ENCODE results near the gene OOSP2.

Gene OOSP2

DNA sequence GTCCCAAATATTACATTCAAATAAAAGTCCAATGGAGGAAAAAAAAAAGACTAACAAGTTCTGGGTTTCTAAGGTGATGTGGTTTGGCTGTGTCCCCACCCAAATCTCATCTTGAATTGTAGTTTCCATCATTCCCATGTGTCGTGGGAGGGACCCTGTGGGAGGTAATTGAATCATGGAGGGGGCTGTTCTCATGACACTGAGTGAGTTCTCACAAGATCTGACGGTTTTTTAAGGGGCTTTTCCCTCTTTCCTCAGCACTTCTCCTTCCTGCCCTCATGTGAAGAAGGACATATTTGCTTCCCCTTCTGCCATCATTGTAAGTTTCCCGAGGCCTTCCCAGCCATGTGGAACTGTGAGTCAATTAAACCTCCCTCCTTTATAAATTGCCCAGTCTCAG lies 40.3 kb downstream of the OOSP2 start:
- no peak for DNase-seq

DNA sequence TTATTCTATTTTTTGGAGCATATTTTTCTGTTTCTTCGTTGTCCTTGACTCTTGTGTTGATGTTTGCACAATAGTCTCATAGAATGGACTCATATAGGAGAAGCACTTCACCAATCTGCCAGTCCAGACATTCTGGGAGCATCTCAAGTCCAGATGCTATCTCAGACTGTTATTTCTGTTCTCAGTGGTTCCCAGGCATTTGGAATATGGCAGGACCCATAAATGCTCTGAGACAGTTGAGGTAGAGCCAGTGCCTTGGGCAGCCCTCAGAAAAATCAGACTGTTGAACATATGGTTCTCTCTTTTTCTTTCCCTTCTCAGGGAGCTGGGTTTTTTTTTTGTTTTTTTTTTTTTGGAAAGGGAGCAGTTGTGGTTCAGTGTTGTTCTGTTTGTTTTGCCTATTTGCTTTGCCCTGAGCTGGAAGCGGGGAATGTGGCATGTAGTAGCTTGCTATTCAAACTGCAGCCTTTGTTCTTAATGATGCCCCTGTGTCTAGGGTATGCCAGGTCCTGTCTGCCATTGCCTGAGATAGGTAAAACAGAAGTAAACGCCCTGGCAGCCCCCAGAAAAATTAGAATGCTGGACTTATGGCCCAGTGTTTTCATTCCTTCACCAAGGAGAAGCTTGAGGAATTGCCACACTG lies 44.5 kb downstream of the OOSP2 start:
- DNase-seq, result no peak

DNA sequence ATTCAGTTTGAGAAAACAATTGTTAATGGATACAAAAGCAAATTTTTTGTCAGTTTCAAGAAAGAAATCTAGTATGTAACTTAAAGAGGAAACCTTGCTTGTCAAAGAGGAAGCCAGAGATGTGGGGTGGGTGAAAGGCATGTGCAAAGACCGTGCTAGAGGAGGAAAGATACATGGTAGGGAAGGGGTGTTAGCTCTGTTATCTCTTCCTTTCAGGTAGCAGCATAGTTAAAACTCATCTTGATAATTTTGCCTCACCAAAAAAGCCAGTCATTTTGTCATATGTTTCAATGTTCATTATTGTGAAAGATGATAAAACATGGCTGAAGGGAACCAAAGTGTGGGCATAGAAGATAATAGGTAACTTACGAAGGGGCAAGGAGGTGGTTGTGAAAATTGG lies 45.7 kb downstream of the OOSP2 start:
- DNase-seq, result no peak

DNA sequence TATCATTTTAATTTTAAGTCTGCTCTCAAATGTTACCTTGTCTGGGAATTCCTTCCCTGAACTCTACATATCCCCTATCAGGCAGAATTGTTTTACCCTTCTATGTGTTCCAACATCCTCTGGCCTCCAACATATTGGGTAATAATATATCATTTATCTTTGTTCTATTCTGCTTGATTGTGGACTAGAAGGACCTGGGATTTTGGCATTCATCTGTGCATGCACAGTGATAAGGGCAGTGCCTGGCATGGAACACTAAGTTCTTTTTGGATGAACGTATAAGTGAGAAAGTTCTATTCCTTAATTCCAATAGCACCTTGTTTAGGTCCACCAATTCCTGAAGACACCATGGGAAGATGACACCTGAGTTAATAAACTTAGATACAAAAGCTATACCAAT lies 47.0 kb downstream of the OOSP2 start:
- no peak for DNase-seq

DNA sequence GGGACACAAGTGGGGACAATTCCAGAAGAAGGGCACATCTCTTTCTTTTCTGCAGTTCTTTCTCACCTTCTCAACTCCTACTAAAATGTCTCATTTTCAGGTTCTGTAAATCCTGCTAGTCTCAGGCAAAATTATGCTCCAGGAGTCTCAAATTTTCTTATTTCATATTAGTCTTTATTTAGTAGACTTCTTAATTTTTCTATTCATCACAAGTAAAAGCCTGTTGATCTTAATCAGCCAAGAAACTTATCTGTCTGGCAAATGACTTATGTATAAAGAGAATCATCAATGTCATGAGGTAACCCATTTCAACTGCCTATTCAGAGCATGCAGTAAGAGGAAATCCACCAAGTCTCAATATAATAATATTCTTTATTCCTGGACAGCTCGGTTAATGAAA lies 48.2 kb downstream of the OOSP2 start, which contains the start of gene MS4A2:
Gene MS4A2 (plus strand): TSS at position 301 of the 400 bp plus-strand sequence. CDS start 102 bp downstream, outside the sequence.
- no peak for DNase-seq

DNA sequence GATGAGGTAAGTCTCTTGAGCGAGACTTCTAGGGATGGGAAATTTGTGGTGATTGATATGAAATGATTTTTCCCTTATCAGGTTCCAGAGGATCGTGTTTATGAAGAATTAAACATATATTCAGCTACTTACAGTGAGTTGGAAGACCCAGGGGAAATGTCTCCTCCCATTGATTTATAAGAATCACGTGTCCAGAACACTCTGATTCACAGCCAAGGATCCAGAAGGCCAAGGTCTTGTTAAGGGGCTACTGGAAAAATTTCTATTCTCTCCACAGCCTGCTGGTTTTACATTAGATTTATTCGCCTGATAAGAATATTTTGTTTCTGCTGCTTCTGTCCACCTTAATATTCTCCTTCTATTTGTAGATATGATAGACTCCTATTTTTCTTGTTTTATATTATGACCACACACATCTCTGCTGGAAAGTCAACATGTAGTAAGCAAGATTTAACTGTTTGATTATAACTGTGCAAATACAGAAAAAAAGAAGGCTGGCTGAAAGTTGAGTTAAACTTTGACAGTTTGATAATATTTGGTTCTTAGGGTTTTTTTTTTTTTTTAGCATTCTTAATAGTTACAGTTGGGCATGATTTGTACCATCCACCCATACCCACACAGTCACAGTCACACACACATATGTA lies 55.4 kb downstream of the OOSP2 start:
- no peak for DNase-seq

DNA sequence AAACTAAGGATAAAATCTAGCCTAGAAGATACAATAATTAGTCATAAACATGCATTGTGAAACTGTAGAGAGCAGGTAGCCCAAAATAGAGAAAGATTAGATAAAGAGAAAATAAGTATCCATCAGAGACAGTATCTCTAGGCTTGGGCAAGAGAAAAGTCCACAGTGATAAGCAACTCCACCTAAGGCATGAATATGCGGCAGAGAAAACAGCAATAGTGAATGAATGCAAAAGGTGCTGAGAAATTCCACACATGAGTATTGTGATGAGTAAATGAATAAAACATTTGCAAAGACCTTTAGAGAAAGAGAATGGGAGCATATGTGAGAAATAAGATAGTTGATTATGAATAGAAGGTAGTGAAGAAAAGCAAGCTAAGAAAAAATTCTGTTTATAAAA lies 57.0 kb downstream of the OOSP2 start:
- no peak for DNase-seq
